ENCODE results near the gene RPS17.

DNA sequence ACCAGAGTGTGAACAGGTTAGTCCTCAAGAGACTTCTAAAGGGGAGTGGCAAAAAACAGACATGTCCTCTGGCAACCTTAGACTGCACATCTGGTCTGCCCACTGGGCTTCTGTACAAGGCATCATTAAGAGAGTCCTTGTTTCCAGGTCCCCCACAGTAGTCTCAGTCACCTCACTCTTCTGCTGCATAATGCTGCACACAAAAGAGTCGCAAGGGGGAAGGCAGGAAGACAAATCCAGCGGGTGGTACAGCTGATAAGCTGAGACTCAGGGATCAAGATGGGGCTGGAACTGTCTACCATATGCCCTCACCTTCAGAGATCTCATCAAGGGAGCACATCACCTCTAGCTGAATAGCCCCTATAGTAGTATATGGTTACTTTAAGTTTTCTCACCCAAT, 27.4 kb upstream of the RPS17 start:
- TF ChIP-seq POLR2A (IDR thresholded peaks at IDR 0.05) (no peak), CTCF (IDR thresholded peaks at IDR 0.05) (no peak), POLR2AphosphoS5 (IDR thresholded peaks at IDR 0.05) (no peak)

All from transverse colon (tissue), 4 donors.